Immature natural killer cell (primary cell): ENCODE measurements around the gene BTG4. TPM values are rescaled to one million over a fixed set of nuclear protein-coding genes. Genes with fewer than 3 reads are reported as not detected.

ENCODE experiments used
- DNase-seq, 3 donors: peaks; one replicate each; pipeline ENCODE4 v3.0.0; 2022; ENCODE audit warnings: mixed read lengths in 1 of 3
- H3K27ac Mint-ChIP-seq, 6 donors: one replicate each; pipeline ENCODE4 v1.8.0; 2020; ENCODE audit warnings: mixed read lengths in 6 of 6, mild to moderate bottlenecking in 5 of 6, inconsistent platforms in 4 of 6, moderate library complexity in 3 of 6
- H3K27me3 Mint-ChIP-seq, 3 donors: one replicate each; pipeline ENCODE4 v1.8.0; 2020 to 2021; ENCODE audit warnings: low read depth in 3 of 3, mild to moderate bottlenecking in 3 of 3, mixed read lengths in 3 of 3, moderate library complexity in 3 of 3, inconsistent platforms in 1 of 3
- H3K36me3 Mint-ChIP-seq, 3 donors: one replicate each; pipeline ENCODE4 v1.8.0; 2020; ENCODE audit warnings: mixed read lengths in 3 of 3, inconsistent platforms in 2 of 3, mild to moderate bottlenecking in 2 of 3
- H3K4me1 Mint-ChIP-seq, 2 donors: one replicate each; pipeline ENCODE4 v1.8.0; 2020; ENCODE audit warnings: inconsistent platforms in 2 of 2, mild to moderate bottlenecking in 2 of 2, mixed read lengths in 2 of 2, moderate library complexity in 1 of 2
- H3K4me3 Mint-ChIP-seq, 5 donors: one replicate each; pipeline ENCODE4 v1.8.0; 2020; ENCODE audit warnings: mild to moderate bottlenecking in 5 of 5, mixed read lengths in 5 of 5, inconsistent platforms in 3 of 5, moderate library complexity in 3 of 5
- H3K9me3 Mint-ChIP-seq, 6 donors: one replicate each; pipeline ENCODE4 v1.8.0; 2020; ENCODE audit warnings: mild to moderate bottlenecking in 6 of 6, mixed read lengths in 6 of 6, inconsistent platforms in 4 of 6, moderate library complexity in 3 of 6
- polyA plus RNA-seq, 3 donors: library from polyadenylated mRNA; unstranded; fragments of 300-500 nt; fragmentation: Illumina TruSeq; gene quantifications; one replicate each; pipeline ENCODE4 v1.2.3, GENCODE V29; 2021

The BTG4 gene
- polyA plus RNA-seq, 3 donors from 2014 or later: not detected

- Mint-ChIP-seq H3K9me3 (no peaks in the 10 kb centered on the region), H3K36me3 (no peaks in the 10 kb centered on the region), H3K4me3 (no peak overlapping the region), H3K27ac (no peak overlapping the region), H3K4me1 (no peaks in the 10 kb centered on the region), H3K27me3 (peaks cover 0 to 5% (median 1%) of the 10 kb centered on the region in 3 donors)
- DNase-seq: no peak
These were observed 59.2 kb downstream of the BTG4 start for GRCh38 chr11:111452817-111453552.

- Mint-ChIP-seq H3K27me3 (peaks cover 0 to 5% (median 0%) of the 10 kb centered on the region in 3 donors), H3K4me3 (no peak overlapping the region), H3K36me3 (no peaks in the 10 kb centered on the region), H3K27ac (no peak overlapping the region), H3K4me1 (peaks cover under 1 to 1% of the 10 kb centered on the region in 2 donors), H3K9me3 (no peaks in the 10 kb centered on the region)
- no peak for DNase-seq
These were observed 60.0 kb downstream of the BTG4 start for GRCh38 chr11:111452146-111452545.

- Mint-ChIP-seq H3K27me3 (peaks cover 2 to 5% (median 2%) of the 10 kb centered on the region in 3 donors), H3K36me3 (no peaks in the 10 kb centered on the region), H3K4me3 (no peak overlapping the region), H3K9me3 (no peaks in the 10 kb centered on the region), H3K4me1 (peaks cover 14 to 16% of the 10 kb centered on the region in 2 donors), H3K27ac (no peak overlapping the region)
- DNase-seq: no peak
These were observed 61.5 kb downstream of the BTG4 start for GRCh38 chr11:111450480-111451320.

- Mint-ChIP-seq H3K4me3 (no peak overlapping the region), H3K4me1 (peaks cover 16 to 18% of the 10 kb centered on the region in 2 donors), H3K27ac (peak overlapping the region in 1 of 6 donors; percentile 6), H3K36me3 (no peaks in the 10 kb centered on the region), H3K9me3 (no peaks in the 10 kb centered on the region), H3K27me3 (peaks cover 2 to 4% (median 2%) of the 10 kb centered on the region in 3 donors)
- no peak for DNase-seq
These were observed 62.3 kb downstream of the BTG4 start for GRCh38 chr11:111449696-111450479.

- H3K27me3 Mint-ChIP-seq: peaks cover 2 to 4% (median 3%) of the 10 kb centered on the region in 3 donors
- peaks cover 16 to 18% of the 10 kb centered on the region in 2 donors for H3K4me1 Mint-ChIP-seq
- no peaks in the 10 kb centered on the region for H3K9me3 Mint-ChIP-seq
- H3K4me3 Mint-ChIP-seq: no peak overlapping the region
- peak overlapping the region in 1 of 6 donors; percentile 65 for H3K27ac Mint-ChIP-seq
- no peaks in the 10 kb centered on the region for H3K36me3 Mint-ChIP-seq
- DNase-seq: no peak
These were observed 63.2 kb downstream of the BTG4 start for GRCh38 chr11:111448831-111449557.

GRCh38 chr11:111448414-111448813, 63.8 kb downstream of the BTG4 start:
- Mint-ChIP-seq H3K27me3 (peaks cover 2 to 4% (median 3%) of the 10 kb centered on the region in 3 donors), H3K4me1 (peaks cover 16 to 18% of the 10 kb centered on the region in 2 donors), H3K27ac (no peak overlapping the region), H3K36me3 (no peaks in the 10 kb centered on the region), H3K9me3 (no peaks in the 10 kb centered on the region), H3K4me3 (no peak overlapping the region)
- DNase-seq: no peak

- no peak for DNase-seq
- Mint-ChIP-seq H3K9me3 (no peaks in the 10 kb centered on the region), H3K4me1 (peaks cover 16 to 18% of the 10 kb centered on the region in 2 donors), H3K4me3 (no peak overlapping the region), H3K27me3 (peaks cover 0 to 4% (median 2%) of the 10 kb centered on the region in 3 donors), H3K36me3 (no peaks in the 10 kb centered on the region), H3K27ac (peak overlapping the region in 3 of 6 donors; percentile 11 to 82 (median 52))
These were observed 64.3 kb downstream of the BTG4 start for GRCh38 chr11:111447931-111448330.

- Mint-ChIP-seq H3K4me1 (peaks cover 16 to 18% of the 10 kb centered on the region in 2 donors), H3K9me3 (no peaks in the 10 kb centered on the region), H3K4me3 (no peak overlapping the region), H3K27ac (peak overlapping the region; percentile 23 to 85 (median 60)), H3K36me3 (no peaks in the 10 kb centered on the region), H3K27me3 (peaks cover 0 to 4% (median 2%) of the 10 kb centered on the region in 3 donors)
- DNase-seq: no peak
These were observed 65.1 kb downstream of the BTG4 start for GRCh38 chr11:111447112-111447471.

GRCh38 chr11:111446404-111447111, 65.6 kb downstream of the BTG4 start:
- peaks cover 16 to 18% of the 10 kb centered on the region in 2 donors for H3K4me1 Mint-ChIP-seq
- DNase-seq: peak; percentile 76 to 82 (median 78)
- no peaks in the 10 kb centered on the region for H3K36me3 Mint-ChIP-seq
- peaks cover 0 to 5% (median 2%) of the 10 kb centered on the region in 3 donors for H3K27me3 Mint-ChIP-seq
- peak overlapping the region in 4 of 5 donors; percentile 37 to 61 (median 40) for H3K4me3 Mint-ChIP-seq
- H3K9me3 Mint-ChIP-seq: no peaks in the 10 kb centered on the region
- peak overlapping the region; percentile 36 to 85 (median 60) for H3K27ac Mint-ChIP-seq

- no peaks in the 10 kb centered on the region for H3K9me3 Mint-ChIP-seq
- H3K27me3 Mint-ChIP-seq: peaks cover 3 to 6% (median 5%) of the 10 kb centered on the region in 3 donors
- H3K4me3 Mint-ChIP-seq: no peak overlapping the region
- no peaks in the 10 kb centered on the region for H3K36me3 Mint-ChIP-seq
- no peak for DNase-seq
- H3K27ac Mint-ChIP-seq: peak overlapping the region in 5 of 6 donors; percentile 43 to 68 (median 56)
- peaks cover 16 to 18% of the 10 kb centered on the region in 2 donors for H3K4me1 Mint-ChIP-seq
These were observed 66.6 kb downstream of the BTG4 start for GRCh38 chr11:111445586-111445985.
